ENCODE results near the gene NUDT6. TPM values are rescaled to one million over a fixed set of nuclear protein-coding genes. Genes with fewer than 3 reads are reported as not detected.

Gene NUDT6
- total RNA-seq, 1 experiment from 2014 or later = 9.0 TPM

DNA sequence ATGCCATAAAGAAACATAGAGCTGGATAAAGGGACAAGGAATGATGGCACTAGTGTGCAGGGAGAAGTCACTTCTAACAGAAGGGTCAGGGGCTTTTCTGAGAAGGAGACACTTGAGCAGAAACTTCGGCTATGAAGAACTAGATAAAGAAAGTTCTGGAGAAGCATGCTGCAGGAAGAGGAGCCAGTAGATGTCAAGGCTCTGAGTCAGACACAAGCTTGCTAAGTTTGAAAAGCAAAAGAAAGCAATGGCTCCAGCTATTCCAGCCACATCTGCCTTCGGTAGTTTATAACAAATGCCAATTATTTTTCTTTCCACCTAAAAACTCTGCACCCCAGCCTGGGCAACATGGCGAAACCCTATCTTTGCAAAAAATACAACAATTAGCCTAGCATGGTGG, 7.5 kb downstream of the NUDT6 start:
- POLR2A ChIA-PET = no interaction called here

More for the DNA sequence above, 7.5 kb downstream of the NUDT6 start:
- Histone ChIP-seq H3K27ac (ENCODE audit: low read depth, low read length) (no peak overlapping the region), H2AFZ (ENCODE audit: low read depth, low read length, poor library complexity, severe bottlenecking) (no peak overlapping the region), H3K79me2 (ENCODE audit: insufficient read depth, low read length) (no peaks in the 10 kb centered on the region), H3K9ac (ENCODE audit: low read length) (no peak overlapping the region), H3K9me3 (ENCODE audit: control insufficient read depth in 1 of 2, insufficient read depth in 1 of 2, low read depth in 1 of 2, low read length in 2 of 2) (no peaks in the 10 kb centered on the region), H3K4me1 (ENCODE audit: control insufficient read depth in 1 of 2, insufficient read depth in 2 of 2, low read length in 2 of 2) (peaks cover 4 to 6% of the 10 kb centered on the region in 2 experiments; a peak in 3 of 4 replicates), H3K27me3 (ENCODE audit: insufficient read depth, low read length) (no peaks in the 10 kb centered on the region), H4K20me1 (ENCODE audit: insufficient read depth) (no peaks in the 10 kb centered on the region), H3K36me3 (ENCODE audit: control insufficient read depth in 1 of 2, insufficient read depth in 2 of 2, low read length in 2 of 2) (no peaks in the 10 kb centered on the region), H3K4me2 (ENCODE audit: low read length) (no peak overlapping the region), H3K4me3 (replicated peaks in 1 of 2; ENCODE audit: low read depth in 1 of 2, low read length in 2 of 2) (no peak overlapping the region), H3K9me2 (ENCODE audit: insufficient read depth) (no peaks in the 10 kb centered on the region)
- intact Hi-C loops (cut with micrococcal nuclease) = loop anchor here (1.0 kb wide), 1 partner anchor 157 kb away; no protein-coding TSS in a partner anchor
- CTCF ChIA-PET = interaction anchor here (0.6 to 3.0 kb wide), 8 partner anchors 7 to 338 kb away, joined by 3 to 29 read pairs (median 7); partner anchors contain the start of genes BBS12 and NUDT6
- TF ChIP-seq EZH2phosphoT487 (IDR thresholded peaks at IDR 0.05; ENCODE audit: borderline replicate concordance) = no peak
- TF ChIP-seq, protein P1, sequence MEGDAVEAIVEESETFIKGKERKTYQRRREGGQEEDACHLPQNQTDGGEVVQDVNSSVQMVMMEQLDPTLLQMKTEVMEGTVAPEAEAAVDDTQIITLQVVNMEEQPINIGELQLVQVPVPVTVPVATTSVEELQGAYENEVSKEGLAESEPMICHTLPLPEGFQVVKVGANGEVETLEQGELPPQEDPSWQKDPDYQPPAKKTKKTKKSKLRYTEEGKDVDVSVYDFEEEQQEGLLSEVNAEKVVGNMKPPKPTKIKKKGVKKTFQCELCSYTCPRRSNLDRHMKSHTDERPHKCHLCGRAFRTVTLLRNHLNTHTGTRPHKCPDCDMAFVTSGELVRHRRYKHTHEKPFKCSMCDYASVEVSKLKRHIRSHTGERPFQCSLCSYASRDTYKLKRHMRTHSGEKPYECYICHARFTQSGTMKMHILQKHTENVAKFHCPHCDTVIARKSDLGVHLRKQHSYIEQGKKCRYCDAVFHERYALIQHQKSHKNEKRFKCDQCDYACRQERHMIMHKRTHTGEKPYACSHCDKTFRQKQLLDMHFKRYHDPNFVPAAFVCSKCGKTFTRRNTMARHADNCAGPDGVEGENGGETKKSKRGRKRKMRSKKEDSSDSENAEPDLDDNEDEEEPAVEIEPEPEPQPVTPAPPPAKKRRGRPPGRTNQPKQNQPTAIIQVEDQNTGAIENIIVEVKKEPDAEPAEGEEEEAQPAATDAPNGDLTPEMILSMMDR (IDR thresholded peaks at IDR 0.05 in 2 of 3, conservative IDR thresholded peaks at IDR 0.05 in 1 of 3; ENCODE audit: borderline replicate concordance in 1 of 3, insufficient read depth in 1 of 3, low read depth in 2 of 3, low read length in 2 of 3) = no peak
- no peak for TF ChIP-seq RAD21 (IDR thresholded peaks at IDR 0.05; ENCODE audit: low read depth)
- TF ChIP-seq ELF1 (IDR thresholded peaks at IDR 0.05; ENCODE audit: borderline replicate concordance, low read depth) = no peak
- TF ChIP-seq SRF (IDR thresholded peaks at IDR 0.05; ENCODE audit: low read depth) = no peak
- TF ChIP-seq, protein P2, sequence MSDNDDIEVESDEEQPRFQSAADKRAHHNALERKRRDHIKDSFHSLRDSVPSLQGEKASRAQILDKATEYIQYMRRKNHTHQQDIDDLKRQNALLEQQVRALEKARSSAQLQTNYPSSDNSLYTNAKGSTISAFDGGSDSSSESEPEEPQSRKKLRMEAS (IDR thresholded peaks at IDR 0.05) = no peak
- TF ChIP-seq, protein P3, sequence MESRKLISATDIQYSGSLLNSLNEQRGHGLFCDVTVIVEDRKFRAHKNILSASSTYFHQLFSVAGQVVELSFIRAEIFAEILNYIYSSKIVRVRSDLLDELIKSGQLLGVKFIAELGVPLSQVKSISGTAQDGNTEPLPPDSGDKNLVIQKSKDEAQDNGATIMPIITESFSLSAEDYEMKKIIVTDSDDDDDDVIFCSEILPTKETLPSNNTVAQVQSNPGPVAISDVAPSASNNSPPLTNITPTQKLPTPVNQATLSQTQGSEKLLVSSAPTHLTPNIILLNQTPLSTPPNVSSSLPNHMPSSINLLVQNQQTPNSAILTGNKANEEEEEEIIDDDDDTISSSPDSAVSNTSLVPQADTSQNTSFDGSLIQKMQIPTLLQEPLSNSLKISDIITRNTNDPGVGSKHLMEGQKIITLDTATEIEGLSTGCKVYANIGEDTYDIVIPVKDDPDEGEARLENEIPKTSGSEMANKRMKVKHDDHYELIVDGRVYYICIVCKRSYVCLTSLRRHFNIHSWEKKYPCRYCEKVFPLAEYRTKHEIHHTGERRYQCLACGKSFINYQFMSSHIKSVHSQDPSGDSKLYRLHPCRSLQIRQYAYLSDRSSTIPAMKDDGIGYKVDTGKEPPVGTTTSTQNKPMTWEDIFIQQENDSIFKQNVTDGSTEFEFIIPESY (IDR thresholded peaks at IDR 0.05; ENCODE audit: extremely low read depth, insufficient replicate concordance, low read length) = no peak
- no peak for TF ChIP-seq ZFX (IDR thresholded peaks at IDR 0.05)
- no peak for TF ChIP-seq CEBPB (IDR thresholded peaks at IDR 0.05; ENCODE audit: low read depth)
- TF ChIP-seq JUND (IDR thresholded peaks at IDR 0.05) = no peak
- no TSS peak for BruUV-seq (replicated peaks)
- RAD21 ChIA-PET (ENCODE audit: low non-redundant PET in 1 of 2, low total read pairs in 2 of 2, uncharacterized antibody in 2 of 2, unreplicated experiment in 2 of 2) = interaction anchor here (0.6 to 1.8 kb wide), 4 partner anchors 157 to 313 kb away, joined by 3 to 9 read pairs (median 4); partner anchors contain the start of gene BBS12 (in 1 of the 2)
- no peak for ATAC-seq
- no peak for DNase-seq (ENCODE audit: low read depth, low spot score)
